AG20443 (cell line): ENCODE measurements around the gene BSDC1.

Experiments used
- DNase-seq: peaks from one replicate; pipeline ENCODE4 v3.0.0; 2012; ENCODE audit warnings: low spot score, mixed read lengths

The BSDC1 gene

DNA sequence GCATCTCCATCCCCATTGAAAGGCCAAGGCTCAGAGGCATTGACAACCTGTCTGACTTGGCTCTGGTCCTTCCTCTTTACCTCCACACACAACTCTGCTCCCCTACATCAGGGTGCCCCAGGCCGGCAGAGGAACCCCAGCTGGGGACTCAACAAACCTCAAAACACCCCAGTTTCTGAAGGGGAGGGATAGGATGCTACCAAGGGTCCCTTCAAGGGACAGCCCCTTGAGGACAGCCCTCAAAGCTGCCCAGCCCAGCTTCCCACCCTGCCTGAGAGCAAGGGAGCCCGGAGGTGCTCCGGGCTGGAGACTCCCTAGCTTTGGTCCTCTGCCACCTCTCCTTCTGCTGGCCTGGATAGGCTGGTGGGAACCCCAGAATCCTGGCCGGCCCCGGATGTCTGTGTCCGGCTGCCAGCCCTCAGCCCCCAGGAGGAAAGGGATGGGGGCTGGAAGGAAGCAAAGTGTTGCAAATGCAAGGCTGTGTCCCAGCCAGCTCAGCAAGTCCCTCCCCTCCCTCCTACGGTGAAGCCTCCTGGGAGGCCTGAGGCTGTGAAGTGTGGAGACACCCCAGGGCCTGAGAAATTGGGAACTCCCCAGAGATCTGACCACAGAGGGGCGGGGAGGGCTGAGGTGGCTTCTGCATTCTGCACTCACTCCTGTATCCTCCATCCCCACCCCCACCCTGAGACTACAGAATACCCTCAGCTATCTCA, 57.1 kb downstream of the BSDC1 start:
- DNase-seq: no peak

DNA sequence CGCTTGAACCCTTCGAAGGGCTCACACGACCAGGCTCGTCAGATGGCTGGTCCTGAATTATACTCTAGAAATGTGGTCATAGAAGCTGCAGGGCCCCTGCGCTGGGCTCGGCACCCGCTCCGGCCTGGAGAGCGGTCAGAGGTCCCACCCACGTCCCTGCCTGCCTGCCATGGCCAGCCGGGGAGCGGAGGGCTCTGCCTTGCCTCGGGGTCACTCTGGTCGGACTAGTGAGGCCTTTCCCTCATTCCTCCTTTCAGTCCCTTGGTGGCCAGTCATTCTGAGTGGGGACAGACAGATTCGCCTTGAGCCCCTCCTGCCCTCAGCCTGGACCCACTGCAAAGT, 57.7 kb downstream of the BSDC1 start:
- DNase-seq: no peak

DNA sequence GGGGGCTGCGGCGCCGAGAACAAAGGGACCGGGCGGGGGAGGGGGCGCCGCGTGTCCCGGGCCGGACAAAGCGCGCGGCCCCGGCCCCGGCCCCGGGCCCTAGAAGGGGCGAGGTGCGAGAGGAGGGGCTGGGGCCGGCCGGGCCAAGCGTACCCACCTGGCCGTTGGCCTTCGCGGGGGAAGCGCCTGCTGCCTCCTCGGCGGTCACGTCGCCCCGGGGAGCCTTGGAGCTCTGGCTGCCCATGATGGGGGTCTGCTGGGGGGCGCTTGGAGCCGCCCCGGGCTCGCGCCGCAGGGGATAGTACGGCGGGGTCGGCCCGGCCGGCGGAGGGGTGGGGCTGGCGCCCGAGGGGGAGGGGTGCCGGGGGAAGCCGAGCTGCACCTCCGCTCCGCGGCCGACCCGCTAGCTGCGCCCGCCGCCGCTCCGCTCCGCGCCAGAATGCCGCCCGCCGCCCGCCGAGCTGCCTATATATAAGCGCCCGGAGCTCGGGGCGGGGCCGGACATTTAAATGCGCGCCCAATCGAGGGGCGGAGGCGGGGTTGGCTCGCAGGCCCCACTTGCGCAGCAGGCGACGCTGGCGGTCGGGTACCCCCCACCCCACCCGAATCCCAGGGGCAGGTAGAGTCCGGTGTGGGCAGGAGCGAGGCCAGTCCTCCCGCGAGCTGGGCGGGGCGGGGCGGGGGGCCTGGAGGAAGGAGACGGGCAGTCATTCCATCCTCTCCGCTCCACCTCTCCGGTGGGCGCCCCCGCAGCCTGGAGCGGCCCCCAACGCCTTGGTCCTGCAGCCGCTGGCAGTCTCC, 58.3 kb downstream of the BSDC1 start, which contains the start of gene MARCKSL1:
MARCKSL1 (minus strand) TSS at position 444 of the 801 bp plus-strand sequence; CDS start at position 244, 200 bp downstream.
- peak; percentile 83 for DNase-seq

DNA sequence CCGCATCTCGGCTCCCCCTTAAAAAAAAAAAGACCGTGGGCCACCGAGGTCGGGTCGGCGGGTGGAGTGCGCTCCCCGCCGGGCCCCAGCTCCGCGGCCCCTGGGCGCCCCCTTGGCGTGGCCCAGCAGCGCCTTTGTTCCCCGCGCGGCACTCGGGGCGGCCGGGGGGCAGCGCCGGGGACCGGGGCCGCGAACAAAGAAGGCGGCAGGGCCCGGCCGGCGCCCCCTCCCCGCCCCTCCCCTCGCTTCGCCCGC, 58.8 kb downstream of the BSDC1 start:
- no peak for DNase-seq

DNA sequence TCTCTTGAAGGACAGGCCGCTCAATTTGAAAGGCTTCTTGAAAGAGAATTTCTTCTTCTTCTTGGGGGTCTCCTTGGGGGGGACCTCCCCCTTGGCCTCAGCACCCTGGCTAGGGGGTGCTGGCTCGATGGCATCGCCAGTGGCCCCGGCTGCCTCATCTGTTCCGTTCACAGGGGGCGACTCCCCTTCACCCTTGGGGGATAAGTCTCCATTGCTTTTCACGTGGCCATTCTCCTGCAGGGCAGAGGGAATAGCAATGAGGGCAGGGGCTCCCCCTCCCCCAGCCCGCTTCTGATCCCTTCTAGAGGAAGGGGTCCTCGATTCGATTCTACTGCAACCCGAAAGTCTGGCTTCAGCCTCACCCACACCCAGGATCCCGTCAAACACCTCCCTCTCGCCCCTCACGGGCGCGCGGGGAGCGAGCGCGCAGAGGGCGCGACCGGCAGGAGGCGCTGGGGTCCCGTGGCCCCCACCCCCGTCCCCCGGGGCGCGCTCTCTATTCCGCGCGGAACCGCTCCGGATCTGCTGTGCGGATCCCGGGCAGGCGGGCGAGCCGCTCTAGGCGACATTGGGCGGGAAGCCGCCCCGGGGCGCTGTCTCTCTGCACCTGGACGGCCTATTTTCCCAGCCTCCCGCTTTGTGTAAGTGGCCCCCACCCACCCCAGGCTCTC, 59.2 kb downstream of the BSDC1 start:
- DNase-seq: peak; percentile 78

DNA sequence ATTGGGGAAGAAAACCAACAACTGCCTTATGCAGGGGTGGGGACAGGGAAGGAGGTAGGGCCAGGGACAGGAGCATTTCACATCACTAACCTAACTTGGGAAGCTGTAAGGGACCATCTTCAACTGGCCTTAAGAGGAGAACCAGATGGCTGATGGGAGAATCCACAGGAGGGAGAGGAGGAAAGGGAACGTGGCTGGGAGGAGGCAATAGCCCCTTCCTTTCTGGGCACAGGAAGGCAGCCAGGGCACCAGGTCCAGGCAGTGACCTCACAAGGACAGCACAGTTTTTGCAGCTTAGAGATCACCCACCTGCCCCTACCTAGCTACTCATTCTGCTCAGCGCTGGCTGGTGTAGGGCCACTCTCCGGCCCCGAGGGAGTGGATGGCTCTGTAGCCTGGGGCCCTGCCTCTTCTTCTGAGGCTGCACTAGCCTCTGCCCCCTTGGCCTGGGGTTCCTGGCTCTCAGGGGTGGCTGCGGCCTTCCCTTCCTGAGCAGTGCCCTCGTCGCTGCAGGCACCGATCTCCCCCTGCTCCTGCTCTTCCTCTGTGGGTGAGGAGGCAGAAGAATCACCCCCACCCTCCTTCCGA, 59.9 kb downstream of the BSDC1 start:
- no peak for DNase-seq

DNA sequence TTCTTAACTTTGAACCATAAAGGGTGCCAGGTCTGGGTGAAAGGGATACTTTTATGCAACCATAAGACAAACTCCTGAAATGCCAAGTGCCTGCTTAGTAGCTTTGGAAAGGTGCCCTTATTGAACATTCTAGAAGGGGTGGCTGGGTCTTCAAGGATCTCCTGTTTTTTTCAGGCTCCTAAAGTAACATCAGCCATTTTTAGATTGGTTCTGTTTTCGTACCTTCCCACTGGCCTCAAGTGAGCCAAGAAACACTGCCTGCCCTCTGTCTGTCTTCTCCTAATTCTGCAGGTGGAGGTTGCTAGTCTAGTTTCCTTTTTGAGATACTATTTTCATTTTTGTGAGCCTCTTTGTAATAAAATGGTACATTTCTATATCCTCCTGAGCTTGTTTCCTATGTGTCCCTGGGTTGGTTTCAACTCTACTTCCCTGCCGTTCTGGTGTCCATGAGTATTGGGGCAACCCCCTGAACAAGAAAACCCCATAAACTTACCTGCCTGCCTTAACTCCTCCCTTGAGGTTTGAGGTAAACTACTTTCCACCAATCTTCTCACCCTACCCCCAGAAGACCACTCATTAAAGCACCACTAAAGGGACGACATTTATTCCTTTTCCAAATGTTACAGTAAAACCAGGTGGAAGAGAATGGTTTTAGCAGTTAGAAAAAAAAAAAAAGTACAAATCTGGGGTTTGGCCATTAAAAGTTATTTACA, 60.8 kb downstream of the BSDC1 start:
- no peak for DNase-seq

DNA sequence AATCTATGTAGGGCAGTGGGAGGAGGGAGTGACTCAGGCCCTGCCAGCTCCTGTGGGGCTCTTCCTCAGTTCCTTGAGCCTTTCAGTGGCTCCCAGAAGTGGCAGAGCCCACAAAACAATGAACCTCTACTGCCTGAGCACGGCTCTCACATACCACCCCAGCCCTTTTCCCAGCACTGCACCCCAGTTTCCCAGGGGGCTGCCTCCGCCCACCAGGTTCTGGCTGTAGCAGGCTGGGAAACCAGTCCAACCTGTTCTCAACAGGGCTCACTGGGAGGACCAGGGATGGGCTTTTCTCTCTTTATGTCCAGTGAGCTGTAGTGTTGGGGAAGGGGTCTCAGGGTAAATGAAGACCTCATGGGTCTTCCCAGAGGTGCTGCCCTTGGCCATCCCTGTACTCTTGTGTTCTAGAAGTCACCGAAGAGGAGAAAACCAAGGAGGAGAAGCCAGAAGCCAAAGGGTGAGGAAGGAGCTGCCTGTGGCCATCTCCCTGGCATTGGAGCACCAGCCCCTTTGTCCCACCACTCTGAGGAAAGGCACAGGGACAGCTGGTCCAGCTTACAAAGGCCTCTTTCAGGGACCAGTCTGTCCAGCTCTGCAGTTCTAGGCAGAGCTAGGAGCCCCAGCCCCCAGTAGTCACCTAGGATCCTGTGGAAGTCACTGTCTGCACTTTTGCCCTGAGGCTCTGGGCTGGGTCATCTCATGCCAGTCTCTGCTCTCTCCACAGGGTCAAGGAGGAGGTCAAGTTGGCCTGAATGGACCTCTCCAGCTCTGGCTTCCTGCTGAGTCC, 61.8 kb downstream of the BSDC1 start:
- no peak for DNase-seq

DNA sequence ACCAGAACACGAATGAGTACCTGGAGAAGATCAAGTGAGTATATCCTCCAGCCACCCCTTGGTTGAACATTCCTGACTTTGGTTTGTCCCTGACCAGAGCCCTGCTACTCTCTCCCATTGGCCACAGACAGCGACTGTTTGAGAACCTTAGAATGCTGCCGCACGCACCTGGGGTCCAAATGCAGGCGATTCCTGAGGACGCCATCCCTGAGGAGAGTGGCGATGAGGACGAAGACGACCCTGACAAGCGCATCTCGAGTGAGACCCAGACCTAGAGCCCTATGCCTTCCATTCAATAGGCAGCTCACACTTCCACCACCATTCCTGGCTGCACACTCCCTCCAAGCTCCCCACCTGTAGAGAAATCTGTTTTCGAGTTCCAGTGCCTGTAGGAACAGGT, 62.7 kb downstream of the BSDC1 start:
- no peak for DNase-seq

DNA sequence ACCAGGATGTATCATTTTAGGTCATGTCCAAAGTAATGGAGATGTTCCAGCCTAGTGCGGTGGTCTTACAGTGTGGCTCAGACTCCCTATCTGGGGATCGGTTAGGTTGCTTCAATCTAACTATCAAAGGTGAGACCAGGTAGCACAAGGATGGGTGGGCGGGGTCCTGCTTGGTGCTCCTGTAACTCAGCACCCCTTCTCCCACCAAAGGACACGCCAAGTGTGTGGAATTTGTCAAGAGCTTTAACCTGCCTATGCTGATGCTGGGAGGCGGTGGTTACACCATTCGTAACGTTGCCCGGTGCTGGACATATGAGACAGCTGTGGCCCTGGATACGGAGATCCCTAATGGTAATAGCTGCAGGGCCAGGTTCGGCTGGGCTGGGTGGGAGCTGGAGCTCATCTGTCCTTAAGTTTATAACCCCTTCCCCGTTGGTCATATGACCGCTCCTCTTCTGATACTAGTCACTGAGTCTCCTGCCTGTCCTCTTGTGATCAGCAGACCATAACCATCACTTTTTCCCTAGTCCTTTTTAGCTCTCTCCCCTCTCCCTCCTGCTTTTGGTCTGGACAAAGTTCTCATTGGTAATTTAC, 63.6 kb downstream of the BSDC1 start:
- no peak for DNase-seq

DNA sequence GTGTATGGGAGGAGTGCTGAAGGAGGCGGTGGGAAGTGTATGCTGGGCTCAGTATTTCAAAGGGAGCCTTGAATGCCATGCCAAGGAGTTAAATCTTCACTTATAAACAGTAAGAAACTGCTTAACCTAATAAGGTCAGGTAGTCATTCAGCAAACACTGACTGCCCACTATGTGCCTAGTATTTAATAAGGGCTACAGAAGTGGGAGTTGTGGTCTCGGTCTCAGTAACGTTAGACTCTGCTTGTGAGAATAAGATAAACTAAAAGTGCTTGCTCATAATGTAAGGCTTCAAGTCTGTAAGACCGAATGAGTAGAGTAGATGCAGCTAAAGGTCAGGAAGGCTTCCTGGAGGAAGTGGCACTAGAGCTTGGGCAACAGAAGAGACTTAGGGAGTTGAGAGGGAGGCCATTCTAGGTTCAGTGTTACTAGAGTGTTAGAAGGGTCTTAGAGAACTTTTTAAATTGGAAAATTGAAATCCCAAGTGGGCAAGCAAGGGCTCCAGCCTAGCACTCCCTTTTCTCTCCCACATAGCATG, 64.2 kb downstream of the BSDC1 start:
- no peak for DNase-seq

DNA sequence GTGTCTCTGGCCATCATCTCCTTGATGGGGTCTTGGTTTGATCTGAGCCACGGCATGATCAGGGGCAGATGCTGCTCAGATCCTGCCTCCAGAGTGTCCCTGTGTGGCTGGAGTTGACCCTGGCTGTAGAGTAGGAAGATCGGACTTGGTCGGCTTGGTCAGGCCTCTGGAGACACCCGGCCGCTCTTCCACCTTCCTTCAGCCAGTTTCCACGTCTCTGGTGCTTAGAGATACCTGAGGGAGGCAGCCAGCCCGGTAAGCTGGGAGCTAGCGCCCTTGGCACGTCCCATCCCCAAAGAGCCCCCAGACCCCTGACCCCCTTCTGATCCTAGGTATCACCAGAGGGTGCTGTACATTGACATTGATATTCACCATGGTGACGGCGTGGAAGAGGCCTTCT, 67.0 kb downstream of the BSDC1 start:
- no peak for DNase-seq

DNA sequence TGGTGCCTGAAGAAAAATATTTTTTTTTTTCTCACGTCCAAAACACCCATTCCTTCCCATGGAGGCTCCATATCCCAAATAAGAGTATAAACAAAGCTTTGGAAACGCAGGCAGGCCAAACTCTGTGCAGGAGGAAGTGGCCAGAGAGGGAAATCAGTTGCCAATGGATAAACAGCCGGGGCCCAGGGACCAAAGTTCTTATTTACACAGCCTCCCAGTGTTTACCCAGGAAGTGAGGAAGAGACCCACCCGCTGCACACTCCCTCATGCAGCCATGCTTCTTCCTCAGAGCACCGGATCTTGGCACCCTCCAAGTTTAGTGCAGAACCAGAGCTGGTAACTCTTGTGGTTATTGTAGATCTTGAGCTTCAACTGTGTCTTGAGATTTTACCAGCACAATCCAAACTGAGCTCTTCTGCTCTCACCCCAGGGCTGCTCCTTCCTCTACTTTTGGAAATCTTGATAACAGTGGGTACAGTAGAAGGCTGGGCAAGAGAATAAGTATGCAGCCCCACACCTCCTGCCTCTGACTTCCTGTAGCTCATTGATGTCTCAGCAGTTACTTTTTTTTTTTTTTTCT, 72.4 kb downstream of the BSDC1 start:
- no peak for DNase-seq

DNA sequence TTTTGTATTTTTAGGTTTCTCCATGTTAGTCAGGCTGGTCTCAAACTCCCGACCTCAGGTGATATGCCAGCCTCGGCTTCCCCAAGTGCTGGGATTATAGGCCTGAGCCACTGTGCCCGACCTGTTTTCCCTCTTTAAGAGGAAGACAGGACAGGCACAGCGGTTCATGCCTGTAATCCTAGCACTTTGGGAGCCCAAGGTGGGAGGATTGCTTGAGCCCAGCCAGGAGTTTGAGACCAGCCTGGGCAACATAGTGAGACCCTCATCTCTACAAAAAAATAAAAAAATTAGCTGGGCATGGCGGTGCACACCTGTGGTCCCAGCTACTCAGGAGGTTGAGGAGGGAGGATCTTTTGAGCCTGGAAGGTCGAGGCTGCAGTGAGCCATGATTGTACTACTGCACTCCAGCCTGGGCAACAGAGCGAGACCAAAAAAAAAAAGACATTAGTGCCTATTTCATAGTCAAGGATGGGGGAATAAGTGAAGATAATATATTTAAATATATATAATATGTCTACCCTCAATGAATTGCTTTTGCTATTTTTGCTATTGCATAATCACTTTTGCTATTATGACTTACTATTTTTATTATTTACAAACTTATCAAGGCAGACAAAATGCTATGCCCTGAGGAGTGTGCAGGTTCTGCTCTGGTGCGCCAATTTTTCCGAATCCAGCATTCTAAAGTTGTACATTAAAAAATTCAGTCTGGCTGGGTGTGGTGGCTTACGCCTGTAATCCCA, 75.9 kb downstream of the BSDC1 start:
- no peak for DNase-seq

DNA sequence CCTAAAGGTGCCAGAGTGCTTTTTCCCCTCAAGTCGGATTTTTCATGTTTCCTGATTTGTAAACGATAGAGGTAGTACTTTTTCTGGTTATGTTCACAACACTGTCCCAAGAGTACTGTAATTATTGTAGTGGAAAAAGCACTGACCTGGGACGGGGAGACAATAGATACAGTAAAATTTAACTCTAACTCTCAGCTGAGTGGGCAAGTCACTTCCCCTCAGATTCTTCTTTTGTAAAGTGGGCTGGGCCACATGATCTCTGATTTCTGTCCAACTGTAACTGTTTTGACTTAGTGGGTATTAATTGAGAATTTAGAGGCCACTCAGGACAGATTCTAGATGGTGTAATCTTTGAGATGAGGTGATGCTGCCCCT, 77.4 kb downstream of the BSDC1 start:
- DNase-seq: no peak
